Loucy (cell line): ENCODE measurements around the gene PTGIS.

ENCODE experiments used
- H2AFZ ChIP-seq: fragments of 200-600 bp; sonication (generic); 2 replicates; pipeline ENCODE4 v1.6.0; 2016; ENCODE audit warnings: antibody characterized with exemption, mild to moderate bottlenecking, low read length, moderate library complexity
- H3F3A ChIP-seq: fragments of 200-600 bp; 2 replicates; pipeline ENCODE4 v1.6.0; 2016; ENCODE audit warnings: antibody characterized with exemption, low read depth, mild to moderate bottlenecking
- H3K27me3 ChIP-seq: fragments of 200-600 bp; sonication (generic); 2 replicates; pipeline ENCODE4 v1.6.1; 2014; ENCODE audit warnings: low read length, mild to moderate bottlenecking; ENCODE audit not compliant: insufficient read depth, poor library complexity, severe bottlenecking
- H3K36me3 ChIP-seq: fragments of 200-600 bp; sonication (generic); 2 replicates; pipeline ENCODE4 v1.6.1; 2016; ENCODE audit warnings: low read length; ENCODE audit not compliant: insufficient read depth
- H3K4me1 ChIP-seq: fragments of 200-600 bp; sonication (generic); 2 replicates; pipeline ENCODE4 v1.5.1; 2014; ENCODE audit warnings: low read length, mild to moderate bottlenecking; ENCODE audit not compliant: insufficient read depth, poor library complexity, severe bottlenecking
- H3K4me2 ChIP-seq: fragments of 200-600 bp; sonication (generic); 2 replicates; pipeline ENCODE4 v1.6.0; 2014; ENCODE audit warnings: antibody characterized with exemption, low read length, low read depth, mild to moderate bottlenecking; ENCODE audit not compliant: poor library complexity, severe bottlenecking
- H3K4me3 ChIP-seq: fragments of 200-600 bp; sonication (generic); 2 replicates; pipeline ENCODE4 v1.5.1; 2014; ENCODE audit warnings: low read length, mild to moderate bottlenecking, mixed read lengths; ENCODE audit not compliant: poor library complexity, severe bottlenecking
- H3K79me2 ChIP-seq: fragments of 200-600 bp; sonication (generic); 2 replicates; pipeline ENCODE4 v1.6.1; 2014; ENCODE audit warnings: low read length; ENCODE audit not compliant: insufficient read depth
- H3K9ac ChIP-seq: fragments of 200-600 bp; sonication (generic); 2 replicates; pipeline ENCODE4 v1.6.0; 2014; ENCODE audit warnings: mild to moderate bottlenecking, low read depth, low read length, moderate library complexity; ENCODE audit not compliant: poor library complexity, severe bottlenecking
- H3K9me2 ChIP-seq: fragments of 200-600 bp; sonication (generic); replicated peaks from 2 replicates; pipeline ENCODE4 v1.6.1; 2016; ENCODE audit warnings: low read depth, low read length, mixed read lengths
- H3K9me3 ChIP-seq: fragments of 200-600 bp; sonication (generic); 2 replicates; pipeline ENCODE4 v1.6.1; 2014; ENCODE audit warnings: mild to moderate bottlenecking, antibody characterized with exemption, low read length, low read depth; ENCODE audit not compliant: insufficient read depth
- H4K20me1 ChIP-seq: fragments of 200-600 bp; sonication (generic); 2 replicates; pipeline ENCODE4 v1.6.0; 2014; ENCODE audit warnings: antibody characterized with exemption, low read length, mild to moderate bottlenecking; ENCODE audit not compliant: insufficient read depth, poor library complexity, severe bottlenecking
- CTCF ChIP-seq: fragments of 200-600 bp; sonication (generic); conservative IDR thresholded peaks from 2 replicates; pipeline ENCODE4 v1.5.1; 2014; ENCODE audit warnings: mild to moderate bottlenecking, antibody characterized with exemption, low read length
- EZH2phosphoT487 ChIP-seq: fragments of 200-600 bp; IDR thresholded peaks from 2 replicates; pipeline ENCODE4 v1.6.1; 2018; ENCODE audit warnings: antibody characterized with exemption, mild to moderate bottlenecking, moderate library complexity, borderline replicate concordance

The PTGIS gene

GRCh38 chr20:49583343-49583668 lies 15.4 kb upstream of the PTGIS start:
- H3K9ac ChIP-seq = no peak overlapping the region
- H3K36me3 ChIP-seq = no peaks in the 10 kb centered on the region
- H3F3A ChIP-seq = no peaks in the 10 kb centered on the region
- H3K4me1 ChIP-seq = no peaks in the 10 kb centered on the region
- H3K27me3 ChIP-seq = no peaks in the 10 kb centered on the region
- H3K4me2 ChIP-seq = no peak overlapping the region
- no peak for TF ChIP-seq EZH2phosphoT487
- no peak for TF ChIP-seq CTCF
- H3K9me2 ChIP-seq = no peaks in the 10 kb centered on the region
- H3K4me3 ChIP-seq = no peak overlapping the region
- H4K20me1 ChIP-seq = no peaks in the 10 kb centered on the region
- H3K9me3 ChIP-seq = no peaks in the 10 kb centered on the region
- H2AFZ ChIP-seq = no peak overlapping the region
- H3K79me2 ChIP-seq = no peaks in the 10 kb centered on the region

- TF ChIP-seq EZH2phosphoT487 (no peak), CTCF (no peak)
- Histone ChIP-seq H3K4me1 (no peaks in the 10 kb centered on the region), H2AFZ (no peak overlapping the region), H3K4me3 (no peak overlapping the region), H4K20me1 (no peaks in the 10 kb centered on the region), H3K4me2 (no peak overlapping the region), H3K9me3 (no peaks in the 10 kb centered on the region), H3K36me3 (no peaks in the 10 kb centered on the region), H3K27me3 (no peaks in the 10 kb centered on the region), H3F3A (no peaks in the 10 kb centered on the region), H3K9ac (no peak overlapping the region), H3K9me2 (no peaks in the 10 kb centered on the region), H3K79me2 (no peaks in the 10 kb centered on the region)
Observed at GRCh38 chr20:49582413-49583334, 14.7 kb upstream of the PTGIS start.

- TF ChIP-seq CTCF = no peak
- TF ChIP-seq EZH2phosphoT487 = no peak
- no peaks in the 10 kb centered on the region for H4K20me1 ChIP-seq
- H3K9me3 ChIP-seq = no peaks in the 10 kb centered on the region
- H2AFZ ChIP-seq = no peak overlapping the region
- no peaks in the 10 kb centered on the region for H3K36me3 ChIP-seq
- no peak overlapping the region for H3K4me3 ChIP-seq
- H3K4me2 ChIP-seq = no peak overlapping the region
- H3K79me2 ChIP-seq = no peaks in the 10 kb centered on the region
- no peak overlapping the region for H3K9ac ChIP-seq
- no peaks in the 10 kb centered on the region for H3F3A ChIP-seq
- no peaks in the 10 kb centered on the region for H3K4me1 ChIP-seq
- H3K9me2 ChIP-seq = no peaks in the 10 kb centered on the region
- H3K27me3 ChIP-seq = no peaks in the 10 kb centered on the region
Observed at GRCh38 chr20:49581482-49581881, 13.5 kb upstream of the PTGIS start.
